ENCODE results near the gene SIX6. TPM values are rescaled to one million over a fixed set of nuclear protein-coding genes. Genes with fewer than 3 reads are reported as not detected.

The SIX6 gene
- polyA plus RNA-seq, 1 experiment = not detected

DNA sequence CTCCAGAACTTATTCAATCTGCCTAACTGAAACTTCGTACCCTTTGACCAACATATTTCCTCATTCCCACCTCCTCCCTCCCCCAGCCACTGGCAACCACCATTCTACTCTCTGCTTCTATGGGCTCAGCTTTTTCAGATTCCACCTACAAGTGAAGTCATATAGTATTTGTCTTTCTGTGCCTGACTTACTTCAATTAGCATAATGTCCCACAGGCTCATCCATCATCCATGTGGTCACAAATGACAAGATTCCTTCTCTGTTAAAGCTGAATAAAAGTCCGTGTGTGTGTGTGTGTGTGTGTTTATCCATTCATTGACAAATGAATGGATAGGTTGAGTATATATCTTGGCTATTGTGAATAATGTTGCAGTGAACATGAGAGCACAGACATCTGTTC lies 21.7 kb upstream of the SIX6 start:
- TF ChIP-seq, protein P1, sequence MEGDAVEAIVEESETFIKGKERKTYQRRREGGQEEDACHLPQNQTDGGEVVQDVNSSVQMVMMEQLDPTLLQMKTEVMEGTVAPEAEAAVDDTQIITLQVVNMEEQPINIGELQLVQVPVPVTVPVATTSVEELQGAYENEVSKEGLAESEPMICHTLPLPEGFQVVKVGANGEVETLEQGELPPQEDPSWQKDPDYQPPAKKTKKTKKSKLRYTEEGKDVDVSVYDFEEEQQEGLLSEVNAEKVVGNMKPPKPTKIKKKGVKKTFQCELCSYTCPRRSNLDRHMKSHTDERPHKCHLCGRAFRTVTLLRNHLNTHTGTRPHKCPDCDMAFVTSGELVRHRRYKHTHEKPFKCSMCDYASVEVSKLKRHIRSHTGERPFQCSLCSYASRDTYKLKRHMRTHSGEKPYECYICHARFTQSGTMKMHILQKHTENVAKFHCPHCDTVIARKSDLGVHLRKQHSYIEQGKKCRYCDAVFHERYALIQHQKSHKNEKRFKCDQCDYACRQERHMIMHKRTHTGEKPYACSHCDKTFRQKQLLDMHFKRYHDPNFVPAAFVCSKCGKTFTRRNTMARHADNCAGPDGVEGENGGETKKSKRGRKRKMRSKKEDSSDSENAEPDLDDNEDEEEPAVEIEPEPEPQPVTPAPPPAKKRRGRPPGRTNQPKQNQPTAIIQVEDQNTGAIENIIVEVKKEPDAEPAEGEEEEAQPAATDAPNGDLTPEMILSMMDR (IDR thresholded peaks at IDR 0.05; ENCODE audit: insufficient read depth, low read depth, low read length) = no peak
- ChIA-PET CTCF (no interaction called here), POLR2A (no interaction called here)
- DNase-seq (ENCODE audit: low read depth) = no peak
- H3K4me3 ChIP-seq (ENCODE audit: low read depth, low read length) = no peak overlapping the region
- peaks cover 9% of the 10 kb centered on the region for H3K27me3 ChIP-seq (ENCODE audit: control insufficient read depth, insufficient read depth, low read length)
- no peaks in the 10 kb centered on the region for H3K36me3 ChIP-seq (ENCODE audit: control insufficient read depth, insufficient read depth, low read length)

DNA sequence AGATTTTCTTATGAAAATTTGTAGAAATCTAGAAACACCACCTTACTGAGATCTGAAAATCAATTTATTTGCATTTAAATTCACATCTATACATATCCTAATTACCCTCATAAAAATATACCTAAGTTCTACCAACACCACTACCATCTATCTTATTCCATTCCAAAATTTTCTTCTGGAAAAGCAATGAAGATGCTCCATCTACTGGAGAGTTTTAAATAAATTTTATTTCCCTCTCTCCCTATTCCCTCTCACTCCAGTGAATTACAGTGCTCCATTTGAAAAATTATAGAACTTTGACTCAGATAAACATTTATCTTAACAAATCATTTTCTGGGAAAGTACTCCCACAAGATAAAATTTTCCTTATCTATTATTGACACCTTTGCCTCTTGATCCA lies 20.8 kb upstream of the SIX6 start:
- ChIA-PET CTCF (no interaction called here), POLR2A (no interaction called here)
- Histone ChIP-seq H3K36me3 (ENCODE audit: control insufficient read depth, insufficient read depth, low read length) (no peaks in the 10 kb centered on the region), H3K4me3 (ENCODE audit: low read depth, low read length) (no peak overlapping the region), H3K27me3 (ENCODE audit: control insufficient read depth, insufficient read depth, low read length) (peaks cover 9% of the 10 kb centered on the region)
- DNase-seq (ENCODE audit: low read depth) = no peak
- TF ChIP-seq, protein P1 (IDR thresholded peaks at IDR 0.05; ENCODE audit: insufficient read depth, low read depth, low read length) = no peak; the same call in 1 of the 2 replicates

DNA sequence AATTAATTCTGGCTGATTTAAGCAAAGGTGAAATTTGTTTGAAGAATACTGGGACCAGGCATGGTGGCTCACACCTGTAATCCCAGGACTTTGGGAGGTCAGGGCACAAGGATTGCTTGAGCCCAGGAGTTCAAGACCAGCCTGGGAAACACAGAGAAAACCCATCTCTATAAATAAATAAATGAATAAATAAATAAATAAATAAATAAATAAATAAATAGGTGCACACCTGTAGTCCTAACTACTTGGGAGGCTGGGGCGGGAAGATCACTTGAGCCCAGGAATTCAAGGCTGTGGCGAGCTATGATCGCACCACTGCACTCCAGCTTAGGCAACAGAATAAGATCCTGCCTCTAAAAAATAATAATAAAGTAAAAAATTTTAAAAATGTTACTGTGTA lies 18.7 kb upstream of the SIX6 start:
- TF ChIP-seq, protein P1 (IDR thresholded peaks at IDR 0.05; ENCODE audit: insufficient read depth, low read depth, low read length) = no peak
- H3K36me3 ChIP-seq (ENCODE audit: control insufficient read depth, insufficient read depth, low read length) = no peaks in the 10 kb centered on the region
- H3K4me3 ChIP-seq (ENCODE audit: low read depth, low read length) = no peak overlapping the region
- peaks cover 7% of the 10 kb centered on the region for H3K27me3 ChIP-seq (ENCODE audit: control insufficient read depth, insufficient read depth, low read length)
- ChIA-PET CTCF (no interaction called here), POLR2A (no interaction called here)
- DNase-seq (ENCODE audit: low read depth) = no peak

DNA sequence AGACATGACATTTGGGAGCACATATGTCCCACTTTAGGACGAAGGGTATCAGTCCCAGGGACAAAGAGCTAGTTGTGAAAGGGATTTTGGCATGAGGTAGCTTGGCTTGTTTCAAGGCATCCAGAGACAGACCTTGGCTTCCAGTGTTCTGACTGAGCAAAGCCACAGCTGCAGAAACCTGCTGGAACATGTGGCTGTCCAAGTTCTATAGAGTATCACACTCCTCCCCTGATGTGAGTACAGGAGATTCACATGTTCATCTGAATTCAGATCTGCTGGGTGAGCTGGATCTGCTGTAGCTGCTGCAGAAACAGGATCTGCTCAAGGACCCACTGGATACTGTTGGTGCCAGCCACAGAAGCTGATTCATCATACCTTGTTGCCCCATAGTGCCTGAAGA lies 13.0 kb upstream of the SIX6 start:
- CTCF ChIA-PET = no interaction called here
- Histone ChIP-seq H3K4me3 (ENCODE audit: low read depth, low read length) (no peak overlapping the region), H3K36me3 (ENCODE audit: control insufficient read depth, insufficient read depth, low read length) (no peaks in the 10 kb centered on the region), H3K27me3 (ENCODE audit: control insufficient read depth, insufficient read depth, low read length) (no peaks in the 10 kb centered on the region; the same call in 1 of the 2 replicates)
- TF ChIP-seq, protein P1 (IDR thresholded peaks at IDR 0.05; ENCODE audit: insufficient read depth, low read depth, low read length) = no peak
- DNase-seq (ENCODE audit: low read depth) = no peak
- POLR2A ChIA-PET = no interaction called here

DNA sequence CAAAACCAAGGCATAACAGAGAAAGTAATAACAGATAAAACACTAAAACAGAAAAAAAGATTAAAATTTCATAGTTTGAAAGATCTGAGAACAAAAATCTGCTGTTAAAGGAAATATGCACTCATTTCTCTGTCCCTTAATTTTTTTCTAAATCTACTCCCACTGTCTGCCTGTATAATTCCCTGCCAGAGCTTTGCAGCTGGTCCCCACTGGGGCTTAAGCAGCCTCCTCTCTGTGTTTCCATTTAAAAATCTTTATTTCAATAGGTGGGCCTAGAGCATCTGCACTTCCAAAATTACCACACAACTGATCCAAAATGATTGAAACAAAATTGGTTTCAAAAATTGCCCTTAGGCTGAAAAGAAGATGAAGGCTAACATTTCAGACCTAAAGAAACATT lies 6.4 kb upstream of the SIX6 start:
- DNase-seq (ENCODE audit: low read depth) = no peak
- ChIA-PET CTCF (interaction anchor here (0.8 kb wide), 1 partner anchor 32 kb away, joined by 3 read pairs; no protein-coding TSS in a partner anchor), POLR2A (no interaction called here)
- Histone ChIP-seq H3K27me3 (ENCODE audit: control insufficient read depth, insufficient read depth, low read length) (peaks cover 20% of the 10 kb centered on the region), H3K36me3 (ENCODE audit: control insufficient read depth, insufficient read depth, low read length) (no peaks in the 10 kb centered on the region), H3K4me3 (ENCODE audit: low read depth, low read length) (no peak overlapping the region)
- TF ChIP-seq, protein P1 (IDR thresholded peaks at IDR 0.05; ENCODE audit: insufficient read depth, low read depth, low read length) = no peak
